HG03521 (cell line): ENCODE measurements around the gene KIR2DL1.
"Not testable (repeated sequence)": the region's sequence is repeated elsewhere in the genome, so short reads cannot be mapped to it uniquely, and the experiment has no call there.

Experiments used
- ATAC-seq: cut with Tn5 transposase; IDR thresholded peaks from one replicate; pipeline ENCODE4 v1.9.1; 2021; ENCODE audit warnings: mild to moderate bottlenecking, moderate library complexity; ENCODE audit not compliant: unreplicated experiment

The KIR2DL1 gene

GRCh38 chr19:54771018-54771960 is 1.7 kb downstream of the KIR2DL1 start:
- not testable (repeated sequence) for ATAC-seq

DNA sequence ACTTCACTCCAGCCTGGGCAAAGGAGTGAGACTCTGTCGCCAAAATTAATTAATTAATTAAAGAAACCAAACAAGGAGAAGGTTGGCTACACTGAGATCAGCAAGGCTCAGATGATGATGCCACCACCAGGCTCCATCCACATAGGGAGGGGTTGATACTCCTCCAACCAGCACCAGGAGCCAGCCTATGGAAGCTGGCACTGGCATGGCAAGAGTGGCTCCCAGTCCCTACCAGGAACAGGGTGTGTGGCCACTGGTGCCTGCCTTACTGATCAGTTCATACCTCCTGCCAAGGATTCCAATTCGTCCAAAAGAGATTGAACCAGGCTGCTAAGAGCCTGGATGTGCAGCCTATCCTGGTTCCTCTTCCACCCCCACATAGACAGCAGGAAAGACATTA is 3.1 kb downstream of the KIR2DL1 start:
- not testable (repeated sequence) for ATAC-seq

GRCh38 chr19:54775095-54775815 is 5.7 kb downstream of the KIR2DL1 start:
- not testable (repeated sequence) for ATAC-seq

DNA sequence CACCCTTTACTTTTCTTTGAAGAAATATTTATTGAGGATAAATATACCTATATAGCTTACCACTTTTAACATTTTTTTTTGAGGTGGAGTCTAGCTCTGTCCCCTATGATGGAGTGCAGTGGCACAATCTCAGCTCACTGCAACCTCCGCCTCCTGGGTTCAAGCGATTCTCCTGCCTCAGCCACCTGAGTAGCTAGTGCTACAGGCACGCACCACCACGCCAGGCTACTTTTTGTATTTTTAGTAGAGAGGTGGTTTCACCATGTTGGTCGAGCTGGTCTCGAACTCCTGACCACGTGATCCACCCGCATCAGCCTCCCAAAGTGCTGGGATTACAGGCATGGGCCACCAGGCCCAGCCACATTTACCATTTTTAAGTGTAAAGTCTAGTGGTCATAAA is 6.2 kb downstream of the KIR2DL1 start:
- ATAC-seq = not testable (repeated sequence)

GRCh38 chr19:54777851-54778250 is 8.3 kb downstream of the KIR2DL1 start:
- not testable (repeated sequence) for ATAC-seq

GRCh38 chr19:54778896-54779295 is 9.3 kb downstream of the KIR2DL1 start:
- not testable (repeated sequence) for ATAC-seq

DNA sequence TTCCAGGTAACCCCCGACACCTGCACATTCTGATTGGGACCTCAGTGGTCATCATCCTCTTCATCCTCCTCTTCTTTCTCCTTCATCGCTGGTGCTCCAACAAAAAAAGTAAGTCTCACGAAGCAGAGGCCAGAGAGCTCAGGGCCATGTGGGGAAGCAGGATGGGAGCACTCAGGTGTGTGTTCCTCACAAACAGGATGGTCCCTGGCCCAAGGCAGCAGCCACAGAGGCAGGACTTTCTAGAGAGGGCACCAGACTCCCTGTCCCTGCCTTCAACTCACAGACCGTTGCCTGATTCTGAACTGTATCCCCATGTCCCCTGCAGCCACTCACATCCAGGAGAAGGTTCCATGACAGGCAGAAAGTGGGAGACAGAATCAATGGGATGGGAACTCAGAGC is 13.3 kb downstream of the KIR2DL1 start:
- ATAC-seq = not testable (repeated sequence)

DNA sequence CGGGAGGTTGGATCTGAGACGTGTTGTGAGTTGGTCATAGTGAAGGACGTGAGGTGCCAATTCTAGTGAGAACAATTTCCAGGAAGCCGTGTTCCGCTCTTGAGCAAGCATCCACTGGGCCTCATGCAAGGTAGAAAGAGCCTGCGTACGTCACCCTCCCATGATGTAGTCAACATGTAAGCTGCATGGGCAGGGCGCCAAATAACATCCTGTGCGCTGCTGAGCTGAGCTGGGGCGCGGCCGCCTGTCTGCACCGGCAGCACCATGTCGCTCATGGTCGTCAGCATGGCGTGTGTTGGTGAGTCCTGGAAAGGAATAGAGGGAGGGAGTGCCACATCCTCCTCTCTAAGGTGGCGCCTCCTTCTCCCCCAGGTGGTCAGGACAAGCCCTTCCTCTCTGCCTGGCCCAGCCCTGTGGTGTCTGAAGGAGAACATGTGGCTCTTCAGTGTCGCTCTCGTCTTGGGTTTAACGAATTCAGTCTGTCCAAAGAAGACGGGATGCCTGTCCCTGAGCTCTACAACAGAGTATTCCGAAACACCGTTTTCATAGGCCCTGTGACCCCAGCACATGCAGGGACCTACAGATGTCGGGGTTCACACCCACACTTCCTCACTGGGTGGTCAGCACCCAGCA is 16.6 kb downstream of the KIR2DL1 start:
- not testable (repeated sequence) for ATAC-seq

- ATAC-seq = not testable (repeated sequence)
Measured at GRCh38 chr19:54788154-54788553, 18.6 kb downstream of the KIR2DL1 start.

DNA sequence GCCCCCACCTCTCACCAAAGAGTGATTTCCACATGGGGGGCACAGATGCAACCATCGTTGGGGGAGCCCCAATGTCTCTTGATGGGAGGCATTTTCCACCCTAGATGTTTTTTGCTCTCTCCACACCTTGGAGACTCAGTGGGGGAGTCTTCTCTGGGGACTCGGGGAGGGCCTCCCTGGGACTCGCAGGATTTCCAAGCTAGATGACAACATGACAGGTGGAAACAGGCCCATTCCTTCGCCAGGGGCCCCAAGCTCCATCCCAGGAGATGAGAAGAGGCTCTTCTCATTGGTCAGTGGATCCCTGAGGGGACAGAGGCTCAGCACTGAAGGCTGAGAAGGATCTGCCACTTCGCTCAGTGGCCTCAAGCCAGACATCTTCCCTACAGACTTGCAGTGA is 21.1 kb downstream of the KIR2DL1 start:
- ATAC-seq = no peak

- no peak for ATAC-seq
Measured at GRCh38 chr19:54791476-54791875, 21.9 kb downstream of the KIR2DL1 start.

DNA sequence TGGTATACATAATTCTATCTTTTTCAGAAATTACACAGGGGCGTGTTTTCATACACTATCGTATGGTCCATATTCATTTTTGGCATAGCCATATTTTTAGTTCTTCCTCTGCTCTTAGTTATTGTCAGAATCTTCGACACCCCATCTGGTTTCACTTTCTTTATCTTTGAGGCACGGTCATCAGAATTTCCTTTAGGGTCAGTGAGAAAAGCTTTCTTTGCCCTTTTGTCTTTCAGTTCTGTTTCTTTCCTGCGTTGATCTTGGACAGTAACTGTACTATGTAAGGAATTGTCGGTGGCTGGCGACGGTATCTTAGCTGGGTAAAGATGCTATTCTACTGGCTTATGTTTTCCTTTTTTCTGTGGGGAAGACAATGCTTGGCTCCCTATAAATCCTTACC is 23.2 kb downstream of the KIR2DL1 start:
- no peak for ATAC-seq

GRCh38 chr19:54795758-54796157 is 26.2 kb downstream of the KIR2DL1 start:
- ATAC-seq = no peak

DNA sequence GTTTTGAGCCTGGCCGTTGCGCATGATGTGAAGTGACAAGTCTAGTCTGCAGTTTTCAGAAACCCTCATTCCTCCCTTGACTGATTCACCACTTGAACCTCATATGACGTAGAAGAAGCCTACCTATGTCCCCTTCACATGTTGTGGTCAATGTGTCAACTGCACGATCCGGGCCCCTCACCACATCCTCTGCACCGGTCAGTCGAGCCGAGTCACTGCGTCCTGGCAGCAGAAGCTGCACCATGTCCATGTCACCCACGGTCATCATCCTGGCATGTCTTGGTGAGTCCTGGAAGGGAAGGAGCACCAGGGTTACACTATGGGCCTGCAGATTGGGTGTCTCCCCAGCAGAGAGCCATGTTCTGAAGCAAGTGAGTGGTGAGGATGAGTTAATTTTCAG is 33.8 kb downstream of the KIR2DL1 start, which contains the start of gene KIR2DL4:
TSS of gene KIR2DL4 (plus strand) at position 201 of the 400 bp plus-strand sequence. CDS start at position 243, 42 bp downstream.
- no peak for ATAC-seq

- ATAC-seq = no peak
Measured at GRCh38 chr19:54804101-54804500, 34.5 kb downstream of the KIR2DL1 start.

- ATAC-seq = no peak
Measured at GRCh38 chr19:54804571-54804970, 35.0 kb downstream of the KIR2DL1 start.

GRCh38 chr19:54805665-54806515 is 36.3 kb downstream of the KIR2DL1 start:
- ATAC-seq = no peak

DNA sequence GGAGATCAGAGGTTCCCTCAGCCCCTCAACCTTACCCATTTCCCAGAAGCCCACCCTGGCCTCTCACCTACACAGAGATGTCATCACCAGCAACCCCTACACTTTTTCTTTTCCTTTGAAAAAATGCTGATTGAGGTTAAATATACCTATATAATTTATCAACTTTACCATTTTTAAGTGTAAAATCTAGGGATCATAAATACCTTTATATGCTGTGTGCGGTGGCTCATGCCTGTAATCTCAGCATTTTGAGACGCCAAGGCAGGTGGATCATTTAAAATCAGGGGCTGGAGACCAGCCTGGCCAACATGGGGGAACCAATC is 36.9 kb downstream of the KIR2DL1 start:
- no peak for ATAC-seq

- ATAC-seq = not testable (repeated sequence)
Measured at GRCh38 chr19:54814571-54814970, 45.0 kb downstream of the KIR2DL1 start.

GRCh38 chr19:54816251-54816650 is 46.7 kb downstream of the KIR2DL1 start, which contains the start of gene KIR3DL1:
TSS of gene KIR3DL1 (plus strand) at chr19:54816468.
- not testable (repeated sequence) for ATAC-seq
